ENCODE results near the gene RBL2.

DNA sequence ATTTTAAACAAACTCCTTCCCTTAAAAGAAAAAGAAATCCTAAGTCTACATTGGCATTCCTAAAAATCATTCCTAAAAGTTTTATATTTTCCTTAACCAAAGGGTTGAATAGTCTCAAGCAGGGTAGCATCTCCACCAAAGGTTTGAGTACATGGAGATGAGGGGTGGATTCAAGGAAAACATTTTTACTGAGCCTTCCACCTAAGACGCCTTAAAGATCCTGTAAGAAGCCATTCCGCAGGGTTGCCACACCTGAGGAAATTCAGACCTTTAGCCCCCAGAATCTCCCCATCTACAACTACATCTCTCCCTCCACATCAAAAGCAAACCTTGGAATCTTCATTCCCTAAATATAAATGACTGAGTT is 76.4 kb downstream of the RBL2 start:
- TF ChIP-seq, protein P1, sequence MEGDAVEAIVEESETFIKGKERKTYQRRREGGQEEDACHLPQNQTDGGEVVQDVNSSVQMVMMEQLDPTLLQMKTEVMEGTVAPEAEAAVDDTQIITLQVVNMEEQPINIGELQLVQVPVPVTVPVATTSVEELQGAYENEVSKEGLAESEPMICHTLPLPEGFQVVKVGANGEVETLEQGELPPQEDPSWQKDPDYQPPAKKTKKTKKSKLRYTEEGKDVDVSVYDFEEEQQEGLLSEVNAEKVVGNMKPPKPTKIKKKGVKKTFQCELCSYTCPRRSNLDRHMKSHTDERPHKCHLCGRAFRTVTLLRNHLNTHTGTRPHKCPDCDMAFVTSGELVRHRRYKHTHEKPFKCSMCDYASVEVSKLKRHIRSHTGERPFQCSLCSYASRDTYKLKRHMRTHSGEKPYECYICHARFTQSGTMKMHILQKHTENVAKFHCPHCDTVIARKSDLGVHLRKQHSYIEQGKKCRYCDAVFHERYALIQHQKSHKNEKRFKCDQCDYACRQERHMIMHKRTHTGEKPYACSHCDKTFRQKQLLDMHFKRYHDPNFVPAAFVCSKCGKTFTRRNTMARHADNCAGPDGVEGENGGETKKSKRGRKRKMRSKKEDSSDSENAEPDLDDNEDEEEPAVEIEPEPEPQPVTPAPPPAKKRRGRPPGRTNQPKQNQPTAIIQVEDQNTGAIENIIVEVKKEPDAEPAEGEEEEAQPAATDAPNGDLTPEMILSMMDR (IDR thresholded peaks at IDR 0.05; ENCODE audit: poor library complexity, severe bottlenecking) = no peak
- no peak for TF ChIP-seq TAF1 (IDR thresholded peaks at IDR 0.05; ENCODE audit: low read depth)
- no peak for TF ChIP-seq POLR2AphosphoS5 (IDR thresholded peaks at IDR 0.05)
- no peak for TF ChIP-seq RAD21 (conservative IDR thresholded peaks at IDR 0.05)
- no peak for TF ChIP-seq EZH2 (IDR thresholded peaks at IDR 0.05; ENCODE audit: borderline replicate concordance, insufficient read depth, low read length, poor library complexity, severe bottlenecking)
- TF ChIP-seq MXI1 (conservative IDR thresholded peaks at IDR 0.05; ENCODE audit: poor library complexity, severe bottlenecking) = no peak
- TF ChIP-seq, protein P2, sequence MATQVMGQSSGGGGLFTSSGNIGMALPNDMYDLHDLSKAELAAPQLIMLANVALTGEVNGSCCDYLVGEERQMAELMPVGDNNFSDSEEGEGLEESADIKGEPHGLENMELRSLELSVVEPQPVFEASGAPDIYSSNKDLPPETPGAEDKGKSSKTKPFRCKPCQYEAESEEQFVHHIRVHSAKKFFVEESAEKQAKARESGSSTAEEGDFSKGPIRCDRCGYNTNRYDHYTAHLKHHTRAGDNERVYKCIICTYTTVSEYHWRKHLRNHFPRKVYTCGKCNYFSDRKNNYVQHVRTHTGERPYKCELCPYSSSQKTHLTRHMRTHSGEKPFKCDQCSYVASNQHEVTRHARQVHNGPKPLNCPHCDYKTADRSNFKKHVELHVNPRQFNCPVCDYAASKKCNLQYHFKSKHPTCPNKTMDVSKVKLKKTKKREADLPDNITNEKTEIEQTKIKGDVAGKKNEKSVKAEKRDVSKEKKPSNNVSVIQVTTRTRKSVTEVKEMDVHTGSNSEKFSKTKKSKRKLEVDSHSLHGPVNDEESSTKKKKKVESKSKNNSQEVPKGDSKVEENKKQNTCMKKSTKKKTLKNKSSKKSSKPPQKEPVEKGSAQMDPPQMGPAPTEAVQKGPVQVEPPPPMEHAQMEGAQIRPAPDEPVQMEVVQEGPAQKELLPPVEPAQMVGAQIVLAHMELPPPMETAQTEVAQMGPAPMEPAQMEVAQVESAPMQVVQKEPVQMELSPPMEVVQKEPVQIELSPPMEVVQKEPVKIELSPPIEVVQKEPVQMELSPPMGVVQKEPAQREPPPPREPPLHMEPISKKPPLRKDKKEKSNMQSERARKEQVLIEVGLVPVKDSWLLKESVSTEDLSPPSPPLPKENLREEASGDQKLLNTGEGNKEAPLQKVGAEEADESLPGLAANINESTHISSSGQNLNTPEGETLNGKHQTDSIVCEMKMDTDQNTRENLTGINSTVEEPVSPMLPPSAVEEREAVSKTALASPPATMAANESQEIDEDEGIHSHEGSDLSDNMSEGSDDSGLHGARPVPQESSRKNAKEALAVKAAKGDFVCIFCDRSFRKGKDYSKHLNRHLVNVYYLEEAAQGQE (IDR thresholded peaks at IDR 0.05; ENCODE audit: borderline replicate concordance) = no peak
- TF ChIP-seq EP300 (conservative IDR thresholded peaks at IDR 0.05; ENCODE audit: poor library complexity, severe bottlenecking) = no peak

All from neural cell (in vitro differentiated cells).